NCI-H2227 (cell line): ENCODE data around the gene TENT4B.
A peak's percentile ranks its signal among the peaks of the same experiment; 100 is the strongest.

Experiments
- DNase-seq: peaks from one replicate; lab custom pipeline; 2025; ENCODE audit not compliant: unreplicated experiment; lab: John Stamatoyannopoulos, UW

Gene TENT4B

DNA sequence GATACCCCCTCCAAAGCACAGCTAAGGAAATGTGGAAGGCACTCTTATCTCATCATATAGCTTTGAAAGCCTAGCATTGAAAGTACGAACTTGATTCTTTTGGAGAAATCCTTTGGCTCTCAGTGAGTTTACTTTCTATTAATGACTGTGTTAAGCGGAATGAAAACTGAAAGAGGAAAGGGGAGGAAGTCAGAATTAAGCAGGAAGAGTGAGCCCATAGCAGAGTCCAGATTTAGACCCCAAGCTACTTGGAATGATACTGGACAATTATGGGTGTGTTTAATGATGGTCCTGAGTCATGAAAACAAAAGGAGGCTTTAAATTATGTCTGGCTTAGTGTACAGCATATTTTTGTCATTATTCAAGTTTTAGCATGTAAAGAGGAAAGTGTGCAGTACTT lies 42.2 kb downstream of the TENT4B start:
- no peak for DNase-seq

DNA sequence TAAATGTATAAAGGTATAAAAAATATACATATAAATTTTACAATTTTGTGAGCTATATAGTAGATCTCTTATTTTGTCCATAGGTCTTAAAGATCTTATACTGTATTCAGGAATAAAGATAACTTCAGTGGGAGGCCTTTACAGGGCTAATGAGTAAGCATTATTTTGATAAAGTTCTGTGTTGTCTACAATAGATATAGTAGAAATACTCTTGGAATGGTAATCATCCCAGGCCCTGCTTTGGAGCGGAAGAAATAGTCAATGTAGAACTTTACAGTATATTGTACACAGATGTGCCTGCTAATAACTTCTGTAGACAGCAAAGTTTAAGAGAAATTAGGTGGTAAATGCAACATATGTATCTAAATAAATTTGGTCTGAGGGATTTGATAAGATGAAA lies 42.6 kb downstream of the TENT4B start:
- DNase-seq: no peak

DNA sequence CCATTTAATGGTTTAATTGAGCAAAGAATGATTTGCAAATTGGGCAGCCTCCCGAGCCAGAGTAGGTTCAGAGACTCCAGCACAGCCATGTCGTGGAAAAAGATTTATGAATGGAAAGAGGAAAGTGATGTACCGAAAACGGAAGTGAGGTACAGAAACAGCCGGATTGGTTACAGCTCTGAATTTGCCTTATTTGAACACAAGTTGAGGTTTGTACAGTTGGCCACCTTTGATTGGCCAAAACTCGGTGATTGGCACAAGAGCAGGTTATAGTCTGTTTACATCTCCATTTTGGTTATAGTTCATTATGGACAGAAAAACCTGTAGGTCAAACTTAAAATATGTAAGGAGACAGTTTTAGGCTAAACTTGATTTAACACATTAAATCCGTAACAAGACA lies 44.5 kb downstream of the TENT4B start:
- no peak for DNase-seq

DNA sequence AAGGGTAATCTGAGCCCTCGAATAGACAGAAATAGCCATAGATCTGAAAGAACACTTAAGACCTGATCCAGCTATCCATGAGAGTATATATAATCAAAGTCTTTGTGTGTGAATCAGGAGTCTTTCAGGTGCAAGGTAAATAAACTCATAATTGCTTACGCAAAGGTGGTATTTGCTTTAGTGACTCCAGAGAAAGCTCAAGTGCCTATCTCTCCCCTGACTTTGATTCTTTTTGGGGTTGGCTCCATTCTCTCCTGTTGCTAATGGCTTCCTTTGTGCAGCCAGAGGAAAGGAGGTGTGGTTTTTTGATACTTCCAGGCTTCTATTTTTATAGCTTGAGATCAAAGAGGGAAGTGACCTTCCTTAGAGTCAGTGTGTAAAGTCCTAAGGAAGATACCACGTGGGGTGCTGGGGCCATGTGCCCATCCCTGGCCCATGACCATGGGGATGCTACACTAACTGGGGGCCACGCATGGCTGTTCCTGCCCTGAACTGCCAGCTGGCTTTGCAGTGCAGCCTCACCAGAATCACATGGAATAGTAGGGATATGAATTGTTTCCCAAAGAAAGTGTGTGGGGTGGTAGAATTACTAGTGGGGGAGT lies 45.8 kb downstream of the TENT4B start:
- DNase-seq: no peak

DNA sequence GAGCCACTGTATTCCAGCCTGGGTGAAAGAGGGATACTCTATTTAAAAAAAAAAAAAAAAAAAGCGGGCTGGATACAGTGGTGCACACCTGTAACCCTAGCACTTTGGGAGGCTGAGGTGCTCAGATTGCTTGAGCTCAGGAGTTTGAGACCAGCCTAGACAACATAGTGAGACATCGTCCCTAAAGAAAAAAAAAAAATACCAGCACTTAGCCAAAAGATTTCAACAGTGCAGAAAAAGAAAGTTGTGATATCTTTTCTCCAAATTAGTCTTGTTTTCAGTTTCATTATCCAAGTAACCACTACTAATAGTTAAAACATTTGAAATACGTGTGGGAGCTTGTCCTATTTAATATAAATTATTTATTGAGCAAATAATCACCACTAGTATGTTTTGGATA lies 48.7 kb downstream of the TENT4B start:
- DNase-seq: no peak

DNA sequence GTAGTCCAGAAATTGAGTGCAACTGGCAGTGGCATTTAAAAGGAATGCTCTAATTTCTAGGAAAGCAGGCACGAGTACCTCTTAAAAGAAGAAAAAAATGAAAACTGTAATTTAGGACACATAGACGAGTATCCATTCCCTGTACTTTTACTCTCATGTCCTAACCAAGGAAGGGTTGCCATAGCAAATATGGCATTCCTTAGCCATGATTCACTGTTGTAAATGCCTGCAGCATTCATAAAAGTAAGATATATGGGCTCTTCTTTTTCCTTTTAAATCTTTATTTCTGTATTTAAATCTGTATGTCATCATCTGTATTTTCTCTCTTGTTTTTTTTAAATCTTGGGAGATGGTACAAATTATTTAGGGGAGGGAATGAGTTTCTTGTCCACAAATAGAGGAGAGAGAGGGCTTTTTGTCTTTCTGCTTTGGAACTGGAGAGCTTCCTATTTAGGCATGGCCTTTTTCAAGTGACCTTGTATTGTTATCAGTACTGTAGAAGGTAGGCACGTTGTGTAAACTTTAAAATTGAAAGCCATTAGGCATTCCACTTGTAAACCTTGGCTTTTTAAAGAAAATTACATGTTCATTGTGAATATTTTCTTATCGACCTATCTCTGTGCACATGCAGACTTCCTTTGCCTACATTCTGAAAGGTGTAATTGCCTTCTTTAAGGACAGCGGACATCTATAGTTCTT lies 50.0 kb downstream of the TENT4B start:
- DNase-seq: peak; percentile 38

DNA sequence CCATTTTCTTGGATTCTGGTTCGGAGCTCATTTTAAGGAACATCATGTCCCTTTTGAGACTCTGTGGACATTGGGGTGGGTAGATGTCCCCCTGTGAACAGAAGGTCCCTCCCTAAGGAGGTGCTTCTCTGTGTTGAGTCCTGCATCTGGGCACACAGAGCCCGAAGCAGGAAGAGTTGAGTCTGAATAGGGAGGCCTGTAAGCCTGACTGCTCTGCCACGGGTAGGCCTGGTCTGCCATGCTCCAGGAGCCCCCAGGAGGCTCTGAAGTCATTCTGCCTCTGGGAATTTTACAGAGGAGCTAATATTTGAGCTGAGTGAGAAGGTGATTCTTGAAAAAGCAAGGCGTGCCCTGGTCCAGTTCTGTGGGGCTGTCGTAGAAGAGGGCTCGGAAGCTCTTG lies 50.6 kb downstream of the TENT4B start:
- no peak for DNase-seq

DNA sequence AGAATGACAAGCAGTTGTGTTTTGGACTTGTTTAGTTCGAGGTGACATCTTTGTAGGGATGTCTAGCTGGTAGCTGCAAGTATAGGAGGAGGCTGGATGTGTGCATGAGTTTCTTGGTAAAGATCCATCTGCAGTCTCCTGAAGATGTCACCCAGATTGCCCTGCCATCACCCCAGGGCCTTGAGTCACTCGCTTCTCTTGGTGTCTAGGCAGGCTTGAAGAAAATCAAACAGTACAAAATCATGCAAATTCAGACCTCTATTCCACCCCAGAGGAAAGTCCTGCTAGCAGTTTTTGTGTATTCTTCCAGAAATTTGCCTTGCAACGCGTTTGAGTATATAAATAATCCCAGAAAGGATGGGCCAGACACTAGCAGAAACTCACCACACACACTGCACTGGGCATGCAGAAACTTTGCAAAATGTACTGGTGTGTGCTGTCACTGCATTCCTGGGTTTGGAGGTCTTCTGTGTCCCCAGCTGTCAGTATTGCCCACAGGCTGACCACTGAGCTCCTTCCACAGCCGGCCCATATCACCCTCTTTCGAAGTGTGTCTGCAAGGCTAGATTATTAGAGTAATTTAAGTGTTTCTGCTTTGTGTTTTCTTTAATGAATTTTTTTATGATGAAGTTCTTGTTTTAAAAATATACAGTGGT lies 51.5 kb downstream of the TENT4B start:
- no peak for DNase-seq

DNA sequence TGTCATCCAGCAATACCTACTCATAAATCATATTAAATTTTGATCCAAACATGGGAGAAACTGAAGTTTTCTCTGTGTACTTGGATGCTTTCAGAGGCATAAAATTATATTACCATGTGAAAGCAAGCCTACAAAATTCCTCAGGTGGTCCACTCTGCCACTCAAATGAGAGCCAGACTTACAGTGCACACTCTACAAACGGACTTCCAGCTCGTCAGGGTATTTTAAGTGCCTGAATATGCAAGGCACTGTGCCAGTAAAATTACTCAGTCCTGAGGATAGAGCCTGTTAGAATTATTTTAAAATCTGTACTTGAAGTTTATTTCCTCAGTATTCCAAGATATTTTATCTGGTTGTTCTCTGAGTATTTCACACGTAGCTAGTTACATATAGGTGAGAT lies 54.5 kb downstream of the TENT4B start:
- DNase-seq: no peak

DNA sequence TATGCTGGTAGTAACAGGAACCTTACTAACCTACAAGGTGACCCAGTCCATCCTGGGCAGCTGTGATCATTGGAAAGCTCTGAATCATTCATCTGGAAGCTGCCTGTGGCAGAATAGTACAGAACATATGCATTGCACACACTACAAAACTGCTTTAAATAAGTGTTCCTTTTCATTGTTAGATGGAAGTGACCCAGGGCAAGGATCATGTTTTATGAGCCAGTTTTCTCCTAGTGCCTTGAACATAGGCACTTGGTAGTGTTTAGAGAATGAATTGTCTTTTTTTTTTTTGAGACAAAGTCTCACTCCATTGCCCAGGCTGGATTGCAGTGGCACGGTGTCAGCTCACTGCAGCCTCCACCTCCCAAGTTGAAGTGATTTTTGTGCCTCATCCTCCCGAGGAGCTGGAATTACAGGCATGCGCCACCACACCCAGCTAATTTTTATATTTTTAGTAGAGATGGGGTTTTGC lies 55.4 kb downstream of the TENT4B start:
- no peak for DNase-seq

DNA sequence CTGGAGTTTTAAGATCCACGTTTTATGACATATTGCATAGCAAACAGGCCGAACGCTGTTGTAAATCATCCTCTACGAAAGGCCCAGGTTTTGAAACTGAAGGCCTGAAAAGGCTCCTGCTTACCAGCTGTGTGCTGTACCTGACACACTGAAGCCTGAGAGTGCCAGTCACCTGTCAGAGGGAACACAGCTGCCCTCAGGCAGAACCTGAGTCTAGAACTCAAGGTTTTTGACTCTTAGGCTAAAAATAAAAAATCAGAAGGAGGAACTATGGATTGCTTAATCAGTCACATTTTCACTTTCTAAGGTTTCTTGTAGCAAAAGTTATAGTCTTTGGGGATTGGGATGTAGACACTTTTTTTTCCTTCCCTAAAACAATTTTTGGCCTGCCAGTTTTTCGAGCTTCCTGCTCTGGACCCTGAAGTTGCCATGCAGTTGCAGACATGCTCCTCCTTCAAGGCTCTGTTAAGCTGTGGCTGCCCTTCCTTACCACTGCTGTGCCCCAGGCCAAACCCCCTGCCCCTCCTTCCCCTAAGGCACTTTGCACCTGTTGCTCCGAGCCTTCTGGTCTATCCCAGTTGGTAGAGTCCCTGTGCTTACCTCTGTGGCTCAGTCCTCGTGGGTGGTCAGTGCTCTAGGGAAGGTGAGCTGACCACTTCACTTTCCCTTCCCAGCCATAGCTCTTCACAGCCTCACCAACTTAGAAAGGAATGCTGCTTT lies 56.6 kb downstream of the TENT4B start:
- no peak for DNase-seq

DNA sequence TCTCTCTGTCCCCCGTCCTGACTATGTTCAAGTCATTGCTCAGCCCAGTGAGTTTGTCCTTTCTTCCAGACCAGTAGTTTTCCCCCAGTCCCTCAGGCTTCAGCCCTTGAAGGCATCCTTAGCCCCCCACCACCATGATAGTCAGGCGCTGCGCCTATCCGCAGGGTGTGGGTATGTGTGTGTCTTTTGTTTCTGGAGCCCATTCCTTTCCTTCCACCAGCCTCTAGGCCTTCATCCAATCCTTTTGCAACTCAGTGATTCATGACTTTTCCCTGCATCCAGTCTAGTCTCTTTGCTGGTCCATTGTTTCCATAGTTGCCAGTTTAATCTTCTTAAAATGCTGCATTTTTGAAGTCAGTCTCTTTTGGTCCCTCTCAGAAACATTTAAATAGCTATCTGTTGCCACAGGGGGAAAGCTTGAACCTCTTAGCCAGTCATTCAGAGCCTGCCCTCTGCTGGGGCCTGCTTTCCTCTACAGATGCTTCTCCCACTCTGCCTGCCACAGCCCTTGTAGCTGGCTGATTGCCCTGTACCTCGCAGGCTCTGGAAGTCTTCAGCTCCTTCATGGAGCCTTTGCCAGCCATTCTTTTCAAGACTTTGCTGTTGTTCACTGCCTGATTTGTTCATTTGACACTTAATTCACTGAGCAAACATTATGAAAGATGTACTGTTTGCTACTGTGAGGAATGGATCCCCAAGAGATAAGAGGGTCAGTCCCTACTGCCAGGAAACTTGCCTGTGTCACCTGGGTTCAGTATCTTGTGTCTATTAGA lies 57.3 kb downstream of the TENT4B start:
- DNase-seq: peak; percentile 59

DNA sequence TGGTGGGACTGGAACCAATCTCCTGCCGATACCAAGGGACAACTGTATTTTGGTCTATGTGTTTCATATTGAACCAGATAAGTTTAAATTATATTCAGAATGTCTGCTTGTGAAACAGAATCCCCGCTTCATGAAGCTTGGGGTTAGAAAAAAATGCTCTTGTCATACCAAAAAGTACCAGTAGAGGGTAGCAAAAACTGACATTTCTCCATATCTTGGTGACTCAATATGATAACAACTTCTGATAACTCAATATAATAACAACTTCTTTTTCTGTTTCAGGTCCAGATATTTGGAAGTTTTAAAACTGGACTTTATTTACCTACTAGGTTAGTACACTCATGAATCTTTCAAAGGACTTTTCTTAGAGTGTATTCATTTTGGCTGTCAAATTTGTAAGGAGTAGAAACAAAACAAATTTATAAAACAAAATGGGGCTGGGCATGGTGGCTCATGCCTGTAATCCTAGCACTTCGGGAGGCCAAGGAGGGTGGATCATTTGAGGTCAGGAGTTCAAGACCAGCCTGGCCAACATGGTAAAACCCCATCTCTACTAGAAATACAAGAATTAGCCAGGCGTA lies 60.9 kb downstream of the TENT4B start:
- DNase-seq: peak; percentile 34

DNA sequence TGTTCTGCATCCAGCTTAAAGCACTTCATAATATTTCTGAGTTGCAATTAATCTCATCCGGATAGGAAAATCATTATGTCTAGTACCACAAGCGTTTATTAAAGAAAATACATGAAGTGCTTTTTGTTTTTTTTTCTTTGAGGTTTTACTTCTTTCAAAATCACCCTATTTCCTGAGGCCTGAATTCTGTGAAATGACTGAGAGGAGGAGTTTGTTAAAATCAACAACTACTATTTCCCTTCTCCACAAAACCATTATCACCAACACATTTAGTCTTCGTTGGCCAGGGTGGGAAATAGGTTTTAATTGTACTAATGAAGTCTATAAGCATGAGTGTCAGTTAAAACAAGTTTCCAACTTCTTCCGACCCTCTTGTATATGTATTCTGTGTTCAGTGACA lies 62.6 kb downstream of the TENT4B start:
- DNase-seq: no peak

DNA sequence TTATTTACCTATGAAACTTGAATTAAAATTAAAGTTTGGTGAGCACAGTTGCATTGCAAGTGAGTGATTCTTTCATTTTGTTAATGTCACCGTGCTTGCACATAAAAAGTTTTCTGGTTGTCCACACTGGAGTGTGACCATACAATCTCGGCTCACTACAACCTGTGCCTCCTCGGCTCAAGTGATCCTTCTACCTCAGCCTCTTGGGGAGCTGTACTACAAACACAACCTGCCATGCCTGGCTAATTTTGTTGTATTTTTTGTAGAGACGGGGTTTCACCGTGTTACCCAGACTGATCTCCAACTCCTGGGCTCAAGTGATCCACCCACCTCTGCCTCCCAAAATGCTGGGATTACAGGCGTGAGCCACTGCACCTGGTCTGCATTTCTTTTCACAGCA lies 63.1 kb downstream of the TENT4B start:
- DNase-seq: no peak

DNA sequence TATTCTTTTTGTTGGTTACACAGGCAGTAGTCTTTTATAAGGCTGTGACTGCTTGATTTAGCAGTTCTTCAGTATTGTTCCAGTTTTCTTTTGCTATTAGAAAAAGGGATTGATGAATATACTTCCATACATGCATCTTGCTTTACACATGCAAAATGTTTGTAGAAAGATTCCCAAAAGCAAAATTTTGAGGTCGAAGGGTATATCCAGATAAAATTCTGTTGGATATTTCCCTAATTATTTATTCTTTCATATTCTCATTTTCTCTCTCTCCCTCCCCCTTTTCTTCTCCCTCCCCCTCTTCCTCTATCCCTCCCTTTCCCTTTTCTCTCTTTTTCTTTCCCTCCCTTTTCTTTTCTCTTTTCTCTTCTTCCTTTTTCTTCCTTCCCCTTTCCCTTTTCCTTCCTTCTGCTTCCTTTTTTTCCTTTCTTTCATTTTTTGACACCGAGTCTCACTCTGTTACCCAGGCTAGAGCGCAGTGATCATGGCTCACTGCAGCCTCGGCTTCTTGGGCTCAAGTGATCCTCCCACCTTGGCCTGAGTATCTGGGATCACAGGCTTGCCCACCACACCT lies 66.4 kb downstream of the TENT4B start:
- no peak for DNase-seq

DNA sequence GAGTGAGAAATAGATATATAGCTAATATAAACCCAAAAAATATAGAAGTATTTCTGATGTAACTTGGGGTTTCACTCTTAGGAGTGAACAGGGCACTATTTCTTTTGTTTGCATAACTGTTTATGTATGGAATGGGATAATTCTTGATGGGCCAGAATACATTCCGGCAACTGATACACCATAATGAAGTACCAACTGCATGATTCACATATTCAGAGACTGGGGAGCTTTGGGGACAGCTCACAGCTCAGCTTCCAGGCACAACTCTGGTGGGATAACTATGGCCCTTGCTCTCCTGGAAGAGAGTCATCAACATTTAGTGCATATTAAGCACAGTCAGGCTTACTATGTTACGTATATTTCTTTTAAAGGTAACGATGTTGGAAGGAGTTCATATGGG lies 71.2 kb downstream of the TENT4B start:
- DNase-seq: no peak

DNA sequence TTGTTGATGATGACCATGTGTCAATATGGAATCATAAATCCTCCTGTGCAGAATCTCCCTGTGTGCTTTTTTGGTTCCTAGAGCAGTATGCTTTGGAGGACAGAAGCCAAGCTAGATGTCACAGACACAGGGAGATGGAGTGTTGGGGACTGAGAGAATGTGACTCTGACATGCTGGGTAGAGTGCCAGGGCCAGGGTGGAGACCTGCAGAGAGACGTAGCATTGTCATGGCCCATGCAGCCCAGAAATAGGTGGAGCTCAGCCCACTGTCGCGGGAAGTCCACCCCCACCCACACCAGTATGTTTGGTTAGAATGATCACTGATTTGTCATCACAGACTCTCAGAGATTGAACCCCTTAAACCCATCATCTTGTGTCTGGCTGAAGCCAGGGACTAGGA lies 74.0 kb downstream of the TENT4B start:
- DNase-seq: no peak

DNA sequence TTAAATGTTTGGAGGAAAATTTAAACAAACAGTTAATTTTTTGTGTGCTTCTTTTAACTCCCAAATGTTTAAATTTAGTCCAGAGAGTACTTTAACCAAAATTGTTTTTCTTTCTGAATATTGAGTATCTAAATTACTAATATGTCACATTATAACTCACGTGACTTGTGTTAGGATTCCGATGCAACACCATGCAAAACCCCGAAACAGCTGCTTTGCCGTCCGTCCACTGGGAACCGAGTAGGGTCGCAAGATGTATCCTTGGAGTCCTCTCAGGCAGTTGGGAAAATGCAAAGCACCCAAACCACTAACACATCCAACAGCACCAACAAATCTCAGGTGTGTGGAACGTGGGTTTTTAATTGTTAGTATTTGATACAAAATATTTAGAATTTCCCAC lies 74.6 kb downstream of the TENT4B start:
- DNase-seq: no peak

DNA sequence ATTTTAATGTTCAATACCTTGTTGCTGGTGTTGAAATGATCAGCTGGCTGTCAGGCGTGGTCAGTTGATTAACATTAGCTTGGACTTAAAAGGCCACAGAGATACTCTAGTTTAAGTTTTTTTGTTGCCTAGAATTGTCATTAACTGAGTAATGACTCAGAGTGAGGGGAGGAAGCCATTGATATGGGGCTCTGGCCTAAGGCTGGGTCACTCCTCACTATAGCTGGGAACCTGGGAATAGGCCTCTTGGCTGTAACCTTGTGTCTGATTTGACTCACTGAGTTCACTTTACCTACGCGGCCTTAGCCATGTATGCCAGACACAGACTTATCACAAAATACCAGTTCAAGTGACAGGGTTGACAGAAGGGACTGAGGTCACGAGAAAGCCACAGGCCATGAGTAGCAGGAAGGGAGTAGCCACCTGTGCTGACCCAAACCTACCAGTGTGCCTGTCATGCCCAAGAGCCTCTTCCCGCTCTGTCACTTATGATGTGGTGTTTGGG lies 75.3 kb downstream of the TENT4B start:
- no peak for DNase-seq
